Duodenal mucosa (tissue), 2 donors: ENCODE measurements around the gene DNAI1.

Experiments
- H3K27ac ChIP-seq: one replicate; pipeline ENCODE4 v1.7.0; 2013; ENCODE audit warnings: low read depth, low read length
- H3K27me3 ChIP-seq, 2 donors: one replicate each; pipeline ENCODE4 v1.7.0; 2013; ENCODE audit warnings: low read length in 2 of 2, control low read depth in 1 of 2; ENCODE audit not compliant: insufficient read depth in 2 of 2, control insufficient read depth in 1 of 2
- H3K36me3 ChIP-seq, 2 donors: one replicate each; pipeline ENCODE4 v1.7.0; 2013; ENCODE audit warnings: low read length in 2 of 2, control low read depth in 1 of 2; ENCODE audit not compliant: insufficient read depth in 2 of 2, control insufficient read depth in 1 of 2
- H3K4me1 ChIP-seq, 2 donors: one replicate each; pipeline ENCODE4 v1.7.0; 2013; ENCODE audit warnings: low read length in 2 of 2, control low read depth in 1 of 2; ENCODE audit not compliant: insufficient read depth in 2 of 2, control insufficient read depth in 1 of 2
- H3K4me3 ChIP-seq, 2 donors: one replicate each; pipeline ENCODE4 v1.7.0; 2013; ENCODE audit warnings: low read length in 2 of 2, low read depth in 1 of 2
- H3K9ac ChIP-seq, 2 donors: one replicate each; pipeline ENCODE4 v1.7.0; 2013; ENCODE audit warnings: low read length in 2 of 2, low read depth in 1 of 2
- H3K9me3 ChIP-seq, 2 donors: one replicate each; pipeline ENCODE4 v1.7.0; 2013; ENCODE audit warnings: low read length in 2 of 2, control low read depth in 1 of 2; ENCODE audit not compliant: control insufficient read depth in 1 of 2

The DNAI1 gene

DNA sequence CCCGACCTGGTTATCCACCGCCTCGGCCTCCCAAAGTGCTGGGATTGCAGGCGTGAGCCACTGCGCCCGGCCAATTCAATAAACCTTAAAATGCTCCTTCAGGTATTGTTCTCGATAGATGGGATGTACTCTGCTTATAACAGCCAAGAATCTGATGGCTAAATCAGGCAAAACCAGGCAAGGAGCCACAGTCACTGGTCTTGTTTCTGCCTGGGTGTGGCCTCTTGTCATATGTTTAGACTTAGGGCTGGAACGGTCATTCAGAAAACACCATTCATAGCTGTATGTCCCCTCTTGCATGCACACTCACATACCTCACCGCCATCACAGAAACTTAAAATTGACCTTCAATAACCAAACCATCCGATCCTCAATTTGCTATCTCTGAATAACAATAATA lies 8.0 kb upstream of the DNAI1 start:
- no peak overlapping the region for H3K4me3 ChIP-seq
- H3K27ac ChIP-seq: no peak overlapping the region
- no peaks in the 10 kb centered on the region for H3K27me3 ChIP-seq
- no peaks in the 10 kb centered on the region for H3K9me3 ChIP-seq
- H3K36me3 ChIP-seq: no peaks in the 10 kb centered on the region
- no peaks in the 10 kb centered on the region for H3K4me1 ChIP-seq
- H3K9ac ChIP-seq: no peak overlapping the region

DNA sequence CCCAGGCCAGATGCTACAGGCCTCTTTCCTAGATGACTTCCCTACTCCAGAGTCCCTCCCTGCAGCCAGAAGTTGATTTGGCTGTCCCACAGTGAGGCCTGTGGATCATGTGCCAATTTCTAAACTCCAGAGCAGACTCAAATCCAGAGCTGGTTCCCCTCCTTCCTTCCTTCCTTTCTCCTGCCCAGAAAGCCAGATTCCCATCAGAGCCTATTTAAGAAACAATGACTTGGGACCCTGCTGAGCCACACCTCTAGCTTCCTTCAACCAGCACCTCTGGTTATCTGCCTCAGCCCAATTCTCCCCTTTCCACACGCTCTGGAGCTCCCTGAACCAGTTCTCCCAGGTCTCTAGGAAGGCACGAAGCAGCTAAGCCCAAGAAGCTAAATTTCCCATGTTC lies 7.5 kb upstream of the DNAI1 start:
- Histone ChIP-seq H3K27ac (no peak overlapping the region), H3K4me3 (no peak overlapping the region), H3K36me3 (no peaks in the 10 kb centered on the region), H3K4me1 (no peaks in the 10 kb centered on the region), H3K27me3 (no peaks in the 10 kb centered on the region), H3K9ac (no peak overlapping the region), H3K9me3 (no peaks in the 10 kb centered on the region)

DNA sequence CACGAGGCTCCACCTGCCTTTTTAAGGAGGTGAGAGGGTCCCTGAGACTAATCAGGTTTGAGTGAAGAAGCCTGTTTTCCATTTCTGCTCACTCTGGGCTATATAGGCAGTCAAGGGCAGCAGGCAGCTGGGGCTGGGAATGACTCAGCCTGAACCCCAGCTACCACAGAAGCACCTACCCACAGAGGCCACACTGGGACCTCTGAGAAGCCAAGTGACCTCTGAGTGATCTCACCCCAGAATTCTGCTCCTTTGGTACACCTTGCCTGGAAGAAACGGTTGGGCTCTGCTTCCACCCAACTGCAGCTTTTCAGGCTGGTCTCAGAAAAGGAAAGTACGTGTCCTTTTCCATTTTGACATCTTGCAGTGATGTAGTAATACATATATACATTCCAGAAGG lies 7.1 kb upstream of the DNAI1 start:
- H3K4me1 ChIP-seq: no peaks in the 10 kb centered on the region
- no peak overlapping the region for H3K4me3 ChIP-seq
- no peak overlapping the region for H3K9ac ChIP-seq

DNA sequence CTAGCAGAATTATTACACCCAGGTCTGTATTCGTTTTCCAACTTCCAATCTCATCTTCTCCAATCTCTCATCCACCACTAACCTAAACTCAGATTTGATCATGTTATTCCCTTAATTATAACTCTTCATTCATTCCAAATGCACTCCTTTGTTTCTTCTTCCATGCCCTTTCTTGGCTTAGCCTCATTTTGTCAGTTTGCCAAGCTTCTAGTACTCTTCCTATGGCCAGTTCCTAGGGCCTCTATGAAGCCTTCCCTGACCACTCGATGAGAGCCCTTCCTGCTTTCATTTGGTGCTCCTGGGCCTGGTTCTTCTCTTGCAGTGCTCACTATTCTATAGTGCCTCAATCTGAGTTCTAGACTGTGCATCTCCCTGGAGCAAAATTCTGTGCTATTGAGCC lies 6.0 kb upstream of the DNAI1 start:
- Histone ChIP-seq H3K4me1 (peaks cover 7 to 10% of the 10 kb centered on the region in 2 donors), H3K9ac (no peak overlapping the region), H3K27me3 (peaks cover 3 to 5% of the 10 kb centered on the region in 2 donors)

More for the DNA sequence above, 7.1 kb upstream of the DNAI1 start:
- Histone ChIP-seq H3K9me3 (no peaks in the 10 kb centered on the region), H3K27ac (no peak overlapping the region), H3K27me3 (peaks cover 0 to 3% of the 10 kb centered on the region in 2 donors), H3K36me3 (no peaks in the 10 kb centered on the region)

DNA sequence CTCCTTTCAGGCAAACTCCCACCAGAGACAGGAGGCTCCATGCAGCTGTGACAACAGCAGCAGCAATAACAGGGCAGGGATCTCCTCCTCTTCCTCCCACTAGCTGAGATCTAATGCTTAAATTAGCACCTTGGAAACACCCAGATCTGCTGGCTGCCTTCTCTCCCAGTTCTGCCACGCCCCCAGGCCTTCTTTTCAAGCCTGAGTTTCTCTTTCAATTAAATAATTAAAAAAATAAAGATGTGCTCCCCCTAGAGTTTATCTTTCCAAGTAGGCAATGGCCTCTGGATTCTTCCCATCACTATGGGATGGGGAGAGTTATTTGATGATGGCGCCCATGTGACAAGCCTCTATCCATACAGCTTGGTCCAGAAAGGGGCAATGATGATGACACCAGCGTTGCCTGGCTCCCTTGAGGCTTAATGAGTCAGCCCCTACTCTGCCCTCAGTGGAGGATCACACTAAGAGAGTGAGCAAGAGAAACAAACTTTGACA lies 4.0 kb upstream of the DNAI1 start:
- Histone ChIP-seq H3K9ac (no peak overlapping the region), H3K36me3 (no peaks in the 10 kb centered on the region), H3K9me3 (no peaks in the 10 kb centered on the region), H3K27me3 (peaks cover 5 to 7% of the 10 kb centered on the region in 2 donors), H3K27ac (no peak overlapping the region), H3K4me3 (no peak overlapping the region), H3K4me1 (peaks cover 11 to 17% of the 10 kb centered on the region in 2 donors)

More for the DNA sequence above, 6.0 kb upstream of the DNAI1 start:
- H3K27ac ChIP-seq: no peak overlapping the region
- H3K9me3 ChIP-seq: no peaks in the 10 kb centered on the region
- H3K4me3 ChIP-seq: no peak overlapping the region
- H3K36me3 ChIP-seq: no peaks in the 10 kb centered on the region

DNA sequence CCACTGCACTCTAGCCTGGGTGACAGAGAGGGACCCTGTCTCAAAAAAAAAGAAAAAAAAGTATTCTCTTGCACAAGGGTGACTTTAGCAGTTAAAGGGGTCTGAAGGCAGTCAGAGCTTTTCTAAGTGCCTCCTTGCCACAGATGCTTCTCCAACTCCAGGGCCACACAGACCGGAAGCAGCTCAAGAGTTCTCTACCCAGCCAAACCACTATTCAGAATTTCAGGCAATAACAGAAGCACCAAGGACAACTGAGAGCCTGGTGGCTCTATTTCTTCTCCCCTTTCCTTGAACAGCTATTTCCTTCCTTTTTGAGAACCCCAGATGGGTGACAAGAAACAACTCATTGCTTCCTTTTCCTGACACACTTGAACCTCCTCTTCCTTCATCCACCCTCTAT lies 2.5 kb upstream of the DNAI1 start:
- no peaks in the 10 kb centered on the region for H3K9me3 ChIP-seq
- no peak overlapping the region for H3K4me3 ChIP-seq
- H3K27ac ChIP-seq: no peak overlapping the region
- peak overlapping the region in 1 of 2 donors; percentile 9 for H3K9ac ChIP-seq
- H3K4me1 ChIP-seq: peaks cover 11 to 17% of the 10 kb centered on the region in 2 donors
- H3K27me3 ChIP-seq: peaks cover 5 to 10% of the 10 kb centered on the region in 2 donors
- H3K36me3 ChIP-seq: no peaks in the 10 kb centered on the region

DNA sequence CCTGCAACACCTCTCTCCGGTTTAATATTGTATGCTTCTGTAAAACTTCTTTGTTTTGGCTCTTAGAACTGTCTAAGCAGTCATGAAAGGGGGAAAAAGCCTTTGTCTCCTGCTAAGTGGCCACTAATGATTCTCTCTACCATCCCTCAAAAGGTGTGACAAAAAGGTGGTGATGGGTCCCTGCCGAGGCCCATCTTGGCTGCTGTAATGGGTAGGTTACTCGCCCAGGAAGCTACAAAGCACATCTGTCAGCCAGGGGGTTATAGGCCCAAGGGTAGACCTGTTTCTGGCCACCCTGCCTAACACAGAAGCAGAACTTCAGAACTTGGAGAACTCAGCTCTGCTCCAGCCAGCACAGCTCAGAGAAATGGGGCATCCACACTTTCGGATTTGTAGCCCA lies 1.9 kb upstream of the DNAI1 start:
- Histone ChIP-seq H3K4me1 (peaks cover 11 to 17% of the 10 kb centered on the region in 2 donors), H3K4me3 (peak overlapping the region; percentile 75 to 89)

DNA sequence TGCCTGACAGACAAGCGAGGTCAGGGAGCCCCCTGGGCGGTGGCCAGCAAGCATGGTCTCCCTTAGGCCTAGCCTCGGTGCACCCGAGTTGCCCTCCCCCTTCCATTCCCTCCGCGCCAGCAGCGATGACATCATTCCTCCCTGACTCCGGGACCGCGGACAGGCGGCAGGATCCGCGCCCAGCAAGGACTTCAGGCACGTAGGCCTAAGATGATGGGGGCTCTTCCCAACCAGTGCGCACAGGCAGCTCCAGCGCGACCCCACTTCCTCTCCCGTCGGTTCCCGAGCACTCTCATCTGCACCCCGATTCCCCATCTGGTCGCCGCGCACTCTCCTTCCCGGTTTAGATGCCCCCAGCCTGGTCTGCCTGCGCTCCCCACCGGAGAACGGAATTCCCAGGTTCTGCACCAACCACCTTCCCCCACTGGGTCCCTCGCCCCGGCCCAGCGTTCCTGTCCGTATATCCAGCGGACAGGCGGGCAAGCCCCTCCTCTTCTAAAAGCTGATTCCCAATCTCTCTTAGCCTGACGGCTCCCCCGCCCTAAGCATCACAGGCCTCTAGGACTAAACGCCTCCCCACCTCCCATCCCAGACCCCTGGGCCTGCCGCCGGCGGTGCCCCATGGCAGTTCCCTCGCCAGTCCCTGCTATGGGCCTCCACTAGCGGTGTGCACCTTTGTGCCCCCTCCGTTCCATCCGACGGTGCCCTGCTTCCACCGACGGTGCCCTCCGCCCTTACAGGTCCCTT lies 1.2 kb upstream of the DNAI1 start:
- H3K9me3 ChIP-seq: no peaks in the 10 kb centered on the region
- H3K27me3 ChIP-seq: peaks cover 16% of the 10 kb centered on the region in 2 donors
- H3K36me3 ChIP-seq: no peaks in the 10 kb centered on the region
- H3K4me1 ChIP-seq: peaks cover 11 to 17% of the 10 kb centered on the region in 2 donors
- no peak overlapping the region for H3K27ac ChIP-seq
- H3K9ac ChIP-seq: peak overlapping the region; percentile 73 to 76
- H3K4me3 ChIP-seq: peak overlapping the region; percentile 75 to 89

More for the DNA sequence above, 1.9 kb upstream of the DNAI1 start:
- Histone ChIP-seq H3K9me3 (no peaks in the 10 kb centered on the region), H3K27ac (no peak overlapping the region), H3K36me3 (no peaks in the 10 kb centered on the region), H3K9ac (peak overlapping the region; percentile 73 to 76), H3K27me3 (peaks cover 10 to 15% of the 10 kb centered on the region in 2 donors)

DNA sequence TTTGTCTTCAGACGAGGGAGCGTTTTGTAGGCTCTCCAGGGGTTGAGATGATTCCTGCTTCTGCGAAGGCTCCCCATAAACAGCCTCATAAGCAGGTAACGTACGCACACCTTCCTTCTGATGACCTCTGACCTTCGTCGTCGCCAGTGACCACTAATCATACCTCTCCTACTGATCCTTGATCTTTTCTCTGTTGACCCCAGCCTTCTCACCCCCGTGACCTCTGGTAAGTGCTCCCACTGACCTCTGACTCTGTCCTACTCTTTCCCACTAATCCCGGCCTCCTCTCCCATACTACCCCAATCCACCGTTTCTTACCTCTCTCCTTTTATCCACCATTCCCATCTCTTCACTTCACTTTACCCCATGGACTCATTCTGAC lies 345 bp downstream of the DNAI1 start:
- Histone ChIP-seq H3K4me3 (peak overlapping the region; percentile 1 to 50), H3K36me3 (no peaks in the 10 kb centered on the region), H3K9me3 (no peaks in the 10 kb centered on the region), H3K9ac (no peak overlapping the region), H3K27me3 (peaks cover 16 to 19% of the 10 kb centered on the region in 2 donors), H3K4me1 (peaks cover 11 to 17% of the 10 kb centered on the region in 2 donors), H3K27ac (no peak overlapping the region)

DNA sequence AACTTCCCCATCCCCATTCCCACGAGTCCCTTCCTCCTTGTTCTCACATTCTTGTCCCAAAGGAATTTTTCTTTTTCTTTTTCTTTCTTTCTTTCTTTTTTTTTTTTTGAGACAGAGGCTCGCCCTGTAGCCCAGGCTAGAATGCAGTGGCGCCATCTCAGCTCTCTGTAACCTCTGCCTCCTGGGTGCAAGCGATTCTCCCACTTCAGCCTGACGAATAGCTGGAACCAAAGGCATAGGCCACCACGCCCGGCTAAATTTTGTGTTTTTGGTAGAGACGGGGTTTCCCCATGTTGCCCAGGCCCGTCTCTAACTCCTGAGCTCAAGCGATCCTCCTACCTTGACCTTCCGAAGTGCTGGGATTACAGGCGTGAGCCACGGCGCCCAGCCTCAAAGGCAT lies 751 bp downstream of the DNAI1 start:
- Histone ChIP-seq H3K27me3 (peaks cover 16 to 19% of the 10 kb centered on the region in 2 donors), H3K9ac (no peak overlapping the region), H3K36me3 (no peaks in the 10 kb centered on the region), H3K9me3 (no peaks in the 10 kb centered on the region), H3K4me1 (peaks cover 11 to 17% of the 10 kb centered on the region in 2 donors), H3K4me3 (no peak overlapping the region), H3K27ac (no peak overlapping the region)
